ENCODE results near the gene VAV2.

Gene VAV2

GRCh38 chr9:133814586-133815208, 177.4 kb downstream of the VAV2 start:
- DNase-seq (ENCODE audit: low read depth in 2 of 2), result no peak

DNA sequence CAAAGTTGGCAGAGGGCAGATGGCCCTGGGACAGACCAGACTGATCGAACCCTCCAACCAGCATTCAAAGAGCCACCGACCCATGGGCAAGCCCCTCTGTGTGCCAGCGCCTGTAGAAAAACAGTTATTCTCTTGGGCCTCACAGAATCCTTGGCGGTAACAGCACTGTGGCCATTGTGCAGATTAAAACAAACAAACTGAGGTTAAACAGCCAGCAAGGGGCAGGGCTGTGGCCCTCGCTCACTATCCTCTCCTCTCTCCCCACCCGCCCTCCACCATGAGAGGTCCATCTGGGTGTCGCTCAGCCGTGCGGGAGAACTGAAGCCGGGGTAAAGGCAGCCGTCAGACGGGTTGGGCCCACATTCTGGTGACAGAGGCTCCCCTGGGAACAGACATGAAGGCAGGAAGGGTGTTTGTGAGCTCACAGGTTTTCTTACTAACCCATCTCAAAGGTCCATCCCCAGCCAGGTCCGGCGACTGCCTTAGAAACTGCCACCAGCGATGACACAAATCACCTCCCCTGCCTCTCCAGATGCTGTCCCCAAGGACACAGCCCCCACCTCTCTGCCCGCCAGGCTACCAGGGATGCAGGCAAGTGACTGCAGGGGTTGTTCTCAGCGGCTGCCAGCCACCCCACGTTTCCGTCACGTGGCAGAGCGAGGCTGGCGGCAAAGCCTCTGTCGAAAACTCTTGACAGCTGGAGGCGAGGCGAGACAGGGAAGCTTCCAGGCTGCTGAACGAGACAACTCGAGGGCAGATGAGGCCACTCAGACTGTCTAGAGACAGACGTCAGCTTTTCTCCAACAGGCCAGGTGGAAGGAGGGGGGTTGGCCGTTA, 178.2 kb downstream of the VAV2 start:
- no peak for DNase-seq (ENCODE audit: low read depth in 2 of 2)

DNA sequence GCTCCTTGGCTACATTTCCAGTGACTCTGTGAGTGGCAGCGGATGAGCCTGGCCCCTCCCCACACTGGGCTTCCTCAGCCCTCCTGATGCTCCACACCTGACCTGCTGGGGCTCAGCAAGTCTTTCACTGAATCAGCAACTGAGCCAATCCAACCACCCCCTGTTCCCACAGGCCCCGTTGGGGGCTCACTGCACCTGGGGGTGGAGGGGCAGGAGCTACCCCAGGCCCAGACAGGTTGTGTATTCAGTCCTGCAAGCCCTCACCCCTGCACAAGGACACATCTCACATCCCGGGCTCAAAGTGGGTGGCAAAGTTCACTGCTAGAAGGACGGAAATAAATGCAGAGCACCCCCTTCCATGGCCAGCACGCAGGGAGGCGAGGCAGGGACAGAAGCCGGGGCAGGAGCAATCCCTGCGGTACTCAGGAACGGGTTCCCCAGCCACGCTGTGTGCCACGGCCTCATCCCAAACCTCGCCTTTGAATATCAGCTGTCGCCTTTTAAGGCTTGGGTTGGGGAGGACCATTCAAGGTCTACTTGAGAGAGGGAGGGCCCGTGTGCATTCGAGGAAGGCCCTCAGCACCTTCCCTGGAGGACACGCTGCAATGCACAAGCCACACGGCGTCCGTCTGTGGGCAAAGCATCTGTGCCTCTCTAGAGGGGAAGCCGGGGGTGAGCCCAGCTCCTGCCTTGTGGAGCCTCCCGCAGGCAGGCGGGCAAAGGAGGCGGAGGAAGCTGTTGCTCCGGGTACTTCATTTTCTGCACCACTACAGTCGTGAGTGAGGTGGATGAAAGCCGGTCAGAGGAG, 179.0 kb downstream of the VAV2 start:
- DNase-seq (ENCODE audit: low read depth in 2 of 2), result no peak

DNA sequence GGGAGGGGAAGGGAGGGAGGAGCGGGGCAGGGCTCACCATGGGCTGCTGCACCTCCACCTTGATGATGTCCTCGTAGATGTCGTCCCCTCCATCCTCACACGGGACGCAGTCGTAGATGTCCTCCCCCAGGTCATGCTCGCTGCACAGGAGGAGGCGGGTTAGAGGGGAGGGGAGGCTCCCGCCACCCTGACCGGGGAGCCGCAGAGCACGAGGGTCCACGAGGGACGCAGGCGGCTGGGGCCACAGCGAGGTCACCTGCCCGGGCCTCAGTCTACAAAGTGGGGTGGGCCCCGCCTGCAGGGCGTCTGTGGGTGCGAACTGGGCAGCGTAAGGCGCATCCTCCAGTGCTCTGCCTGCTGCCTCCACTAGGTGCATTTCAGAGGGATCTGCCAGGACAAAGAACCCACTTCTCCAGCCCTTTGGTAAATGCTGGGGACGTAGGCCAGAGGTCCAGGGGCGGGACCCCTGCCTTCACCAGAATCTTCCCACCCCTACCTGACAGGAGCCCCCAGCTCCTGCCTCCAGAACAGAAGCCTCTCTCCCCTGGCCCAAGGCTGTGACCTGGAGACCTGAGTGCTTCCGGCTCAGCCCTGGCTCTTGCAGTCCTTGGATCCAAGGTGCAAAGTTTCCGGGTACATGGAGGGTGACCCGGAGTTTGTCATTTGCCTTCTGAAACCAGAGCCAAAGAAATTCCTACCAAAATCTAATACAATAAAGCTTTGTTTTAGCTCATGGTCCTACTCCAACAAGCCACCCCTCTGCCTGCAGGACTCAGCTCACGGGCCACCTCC, 179.9 kb downstream of the VAV2 start:
- DNase-seq (ENCODE audit: low read depth in 2 of 2), result no peak

- no peak for DNase-seq (ENCODE audit: low read depth in 2 of 2)
These were observed 180.7 kb downstream of the VAV2 start for GRCh38 chr9:133811471-133811870.

- no peak for DNase-seq (ENCODE audit: low read depth in 2 of 2)
These were observed 181.4 kb downstream of the VAV2 start for GRCh38 chr9:133810556-133811195.

DNA sequence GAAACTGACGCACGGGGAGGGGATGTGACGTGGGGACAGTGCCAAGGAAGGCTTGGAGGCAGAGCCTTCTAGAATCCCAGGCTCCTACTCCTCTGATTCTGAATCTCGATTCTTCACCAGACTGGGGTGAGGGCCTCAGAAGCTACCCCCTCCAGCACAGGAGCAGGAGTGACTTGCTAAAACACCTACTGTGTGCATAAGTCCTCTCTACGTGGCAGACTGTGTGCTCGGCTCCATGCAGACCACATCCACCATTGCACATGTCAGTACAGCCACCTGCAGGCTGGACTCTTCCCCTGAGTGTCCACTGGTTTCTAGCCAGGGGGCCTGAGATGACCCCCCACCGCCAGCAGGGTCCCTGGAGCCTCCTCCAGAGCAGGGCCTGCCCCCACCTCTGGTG, 182.8 kb downstream of the VAV2 start:
- DNase-seq (ENCODE audit: low read depth in 2 of 2), result no peak

- DNase-seq (ENCODE audit: low read depth in 2 of 2), result no peak
These were observed 184.3 kb downstream of the VAV2 start for GRCh38 chr9:133807818-133808217.

GRCh38 chr9:133807037-133807436, 185.1 kb downstream of the VAV2 start:
- DNase-seq (ENCODE audit: low read depth in 2 of 2), result no peak

DNA sequence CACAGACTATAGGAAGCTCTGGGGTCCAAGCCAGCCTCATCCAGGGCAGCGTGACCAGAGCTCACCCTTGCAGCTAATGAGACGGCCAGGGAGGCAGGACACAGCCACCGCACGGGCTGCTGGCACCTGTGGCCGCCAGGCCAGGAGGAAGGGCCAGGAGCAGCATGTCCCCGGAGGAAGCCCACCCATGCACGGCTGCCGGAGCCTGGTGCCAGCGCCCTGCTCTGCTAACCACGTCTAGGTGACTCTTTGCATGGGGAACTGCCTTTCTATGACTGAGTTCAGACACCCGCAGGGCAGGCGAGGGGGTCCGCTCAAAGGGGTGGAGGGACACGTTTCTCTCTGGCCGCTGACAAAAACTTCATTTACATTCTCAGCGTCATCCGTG, 185.5 kb downstream of the VAV2 start:
- DNase-seq (ENCODE audit: low read depth in 2 of 2), result no peak

DNA sequence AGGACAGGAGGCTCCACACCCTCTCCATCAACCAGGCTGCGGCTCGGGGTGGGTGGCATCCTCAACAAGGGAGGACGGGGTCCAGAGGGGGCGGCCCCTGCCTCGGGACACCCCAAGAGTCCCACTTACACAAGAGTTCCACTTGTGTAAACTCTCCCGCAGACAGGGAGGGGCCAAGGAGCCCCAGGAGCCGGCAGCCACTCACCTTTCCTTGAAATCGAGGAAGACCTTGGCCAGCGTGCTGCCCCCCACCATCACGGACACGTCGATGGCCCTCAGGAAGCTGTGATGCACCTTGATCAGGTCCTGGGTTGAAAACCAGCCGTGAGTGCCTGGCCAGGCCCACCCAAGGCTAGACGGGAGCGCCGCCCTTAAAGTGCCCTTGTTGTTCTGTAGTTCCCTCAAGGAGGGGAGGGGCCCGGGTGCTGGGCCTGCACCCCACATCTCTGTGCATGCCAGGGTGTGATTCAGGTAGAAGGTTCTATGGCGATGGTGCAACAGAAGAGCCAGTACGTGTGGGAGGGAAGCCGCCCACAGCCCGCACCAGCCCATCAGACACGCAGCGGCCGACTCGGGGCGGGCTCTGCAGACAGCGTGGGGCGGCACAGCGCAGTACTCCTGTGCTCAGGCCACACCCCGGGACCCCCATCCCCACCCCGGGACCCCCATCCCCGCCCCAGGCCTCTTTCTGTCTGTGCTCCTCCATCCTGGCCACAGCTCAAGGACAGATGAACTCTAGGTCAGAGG, 186.1 kb downstream of the VAV2 start:
- no peak for DNase-seq (ENCODE audit: low read depth in 2 of 2)

- no peak for DNase-seq (ENCODE audit: low read depth in 2 of 2)
These were observed 187.9 kb downstream of the VAV2 start for GRCh38 chr9:133804199-133804598.

GRCh38 chr9:133803745-133804144, 188.4 kb downstream of the VAV2 start:
- DNase-seq (ENCODE audit: low read depth in 2 of 2), result no peak

DNA sequence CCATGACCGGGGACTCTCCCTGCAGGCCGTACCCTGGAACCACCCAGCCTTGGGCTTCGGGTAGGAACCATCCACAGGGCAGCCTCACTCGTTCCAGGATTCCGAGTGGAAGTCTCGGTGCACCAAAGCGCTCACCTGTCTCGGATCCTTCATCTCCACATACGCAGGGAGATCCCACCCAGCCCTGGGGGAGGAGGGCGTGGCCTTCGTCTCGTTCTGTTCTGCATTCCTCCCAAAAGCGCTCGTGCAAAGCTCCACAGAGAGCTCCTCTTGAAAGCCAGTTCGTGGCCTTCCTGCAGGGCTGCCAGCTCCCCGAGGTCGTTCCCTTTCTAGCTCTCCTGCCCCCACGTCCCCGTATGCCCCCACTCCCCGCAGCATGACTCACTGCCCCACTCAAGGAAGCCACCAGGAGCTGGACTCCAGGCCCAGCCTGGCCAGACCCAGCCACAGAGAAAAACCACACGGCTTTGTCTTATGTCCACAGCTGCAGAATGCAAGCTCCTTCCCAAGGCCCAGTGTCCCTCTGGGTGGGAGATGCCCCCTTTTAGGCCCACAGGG, 189.0 kb downstream of the VAV2 start:
- no peak for DNase-seq (ENCODE audit: low read depth in 2 of 2)

DNA sequence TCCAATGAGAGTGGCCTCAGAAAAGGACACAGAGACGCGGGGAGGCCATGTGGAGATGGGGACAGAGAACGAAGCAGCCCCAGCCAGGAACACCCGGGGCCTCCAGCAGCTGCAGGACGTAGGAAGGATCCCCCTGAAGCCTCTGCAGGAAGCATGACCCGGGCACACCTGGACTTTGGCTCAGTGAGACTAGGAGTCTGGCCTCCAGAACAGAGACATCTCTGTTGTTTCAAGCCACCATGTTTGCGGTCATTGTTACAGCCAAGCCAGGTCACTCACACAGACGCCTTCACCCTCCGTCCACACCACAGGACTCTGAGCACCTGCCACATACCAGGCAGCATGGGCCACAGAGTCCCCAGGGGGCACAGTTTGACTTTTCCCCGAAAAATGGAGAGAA, 190.4 kb downstream of the VAV2 start:
- no peak for DNase-seq (ENCODE audit: low read depth in 2 of 2)

GRCh38 chr9:133800266-133800665, 191.9 kb downstream of the VAV2 start:
- no peak for DNase-seq (ENCODE audit: low read depth in 2 of 2)

GRCh38 chr9:133799716-133800115, 192.4 kb downstream of the VAV2 start:
- DNase-seq (ENCODE audit: low read depth in 2 of 2), result no peak

GRCh38 chr9:133799106-133799505, 193.0 kb downstream of the VAV2 start:
- DNase-seq (ENCODE audit: low read depth in 2 of 2), result no peak

- no peak for DNase-seq (ENCODE audit: low read depth in 2 of 2)
These were observed 194.0 kb downstream of the VAV2 start for GRCh38 chr9:133798160-133798559.

GRCh38 chr9:133797406-133798105, 194.6 kb downstream of the VAV2 start:
- no peak for DNase-seq (ENCODE audit: low read depth in 2 of 2)
